ENCODE results near the gene C19orf12.
A peak's percentile ranks its signal among the peaks of the same experiment; 100 is the strongest.
"Not testable (repeated sequence)": the region's sequence is repeated elsewhere in the genome, so short reads cannot be mapped to it uniquely, and the experiment has no call there.

Gene C19orf12

DNA sequence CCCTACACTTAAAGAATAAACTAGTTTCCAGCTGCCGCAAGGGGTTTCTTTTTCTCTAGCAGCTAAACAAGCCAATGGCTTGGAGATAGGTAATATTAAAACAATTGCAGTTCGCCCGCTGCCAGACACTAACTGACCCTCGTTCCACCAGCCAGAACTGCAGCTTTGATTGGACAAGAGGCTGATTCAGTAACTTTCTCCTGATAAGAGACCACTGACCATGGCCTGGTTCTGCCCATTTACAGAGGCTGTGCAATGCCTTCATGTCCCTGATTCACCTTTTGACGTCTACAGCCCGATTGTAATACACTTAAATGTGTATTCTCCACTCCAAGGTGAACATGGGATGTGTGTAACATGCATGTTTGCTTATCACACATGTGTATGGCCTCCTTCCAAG is 12.8 kb upstream of the C19orf12 start:
- DNase-seq, result no peak

DNA sequence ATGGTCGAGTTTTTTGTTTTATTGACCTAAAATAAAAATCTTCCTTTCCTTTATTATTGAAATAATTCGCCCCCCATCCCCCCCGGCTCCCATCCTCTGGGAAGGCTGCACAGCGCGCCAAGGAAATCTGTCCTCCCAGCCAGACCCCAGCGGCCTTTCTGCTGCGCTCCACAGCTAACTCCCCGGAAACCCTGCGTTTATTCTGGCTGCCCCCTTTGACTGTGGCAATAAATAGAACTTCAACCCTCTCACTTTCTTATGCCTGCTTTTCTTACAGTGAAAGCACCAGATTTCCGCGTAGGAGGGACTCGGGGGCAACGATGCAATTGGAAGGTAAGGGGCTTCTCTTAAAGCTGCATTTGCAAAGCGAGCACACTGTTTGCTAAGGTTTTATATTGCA is 9.7 kb upstream of the C19orf12 start:
- no peak for DNase-seq

DNA sequence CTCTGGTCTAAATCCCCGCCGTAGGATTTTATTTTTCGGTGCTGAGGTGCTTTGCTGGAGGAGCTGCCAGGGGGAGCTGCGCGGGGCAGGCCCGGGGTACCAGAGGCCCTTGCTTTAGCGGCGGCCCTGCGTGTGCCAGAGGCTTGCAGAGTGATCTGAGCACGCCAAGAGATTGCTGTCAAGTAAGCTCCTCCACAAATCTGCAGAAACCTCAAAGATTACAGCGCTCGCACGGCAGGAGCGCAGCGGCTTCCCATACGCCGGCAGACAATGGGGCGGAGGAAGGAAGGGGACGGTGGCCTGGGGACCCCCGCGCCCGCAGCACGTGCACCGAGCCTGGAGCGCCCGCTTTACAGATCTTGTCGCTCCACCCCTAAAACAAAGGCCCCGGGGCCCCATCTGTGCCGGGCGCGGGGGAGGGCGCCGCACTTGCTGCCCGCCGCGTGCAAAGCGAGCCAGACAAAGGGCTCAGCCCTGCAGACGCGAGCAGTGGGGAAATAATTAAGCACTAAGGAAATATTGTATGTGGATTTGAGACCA is 9.1 kb upstream of the C19orf12 start:
- DNase-seq, result peak; percentile 11

- no peak for DNase-seq
Measured at GRCh38 chr19:29717051-29717450, 2.0 kb upstream of the C19orf12 start.

GRCh38 chr19:29715701-29716581 is 880 bp upstream of the C19orf12 start:
- no peak for DNase-seq

DNA sequence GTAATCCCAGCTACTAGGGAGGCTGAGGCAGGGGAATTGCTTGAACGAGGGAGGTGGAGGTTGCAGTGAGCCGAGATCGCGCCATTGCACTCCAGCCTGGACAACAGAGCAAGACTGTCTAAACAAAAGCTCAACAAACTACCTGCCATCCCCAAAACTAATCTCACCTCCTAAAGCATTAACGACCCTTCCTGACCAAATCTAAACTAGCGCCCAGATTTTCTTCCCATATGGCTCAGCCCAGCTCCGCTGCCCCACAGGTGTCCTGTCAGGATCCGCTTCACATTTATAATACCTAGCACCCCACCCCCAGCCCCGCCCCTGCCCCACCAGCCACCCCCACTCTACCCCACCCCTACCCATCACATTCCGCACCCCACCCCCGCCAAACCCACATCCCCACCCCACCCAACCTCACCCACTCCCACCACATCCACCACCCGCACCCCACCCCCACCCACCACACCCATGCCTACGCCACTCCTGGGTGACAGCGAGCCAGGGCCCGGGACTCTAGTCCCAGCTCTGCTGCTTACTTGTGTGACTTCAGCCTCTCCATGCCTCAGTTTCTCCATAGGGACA is 599 bp downstream of the C19orf12 start:
- no peak for DNase-seq

DNA sequence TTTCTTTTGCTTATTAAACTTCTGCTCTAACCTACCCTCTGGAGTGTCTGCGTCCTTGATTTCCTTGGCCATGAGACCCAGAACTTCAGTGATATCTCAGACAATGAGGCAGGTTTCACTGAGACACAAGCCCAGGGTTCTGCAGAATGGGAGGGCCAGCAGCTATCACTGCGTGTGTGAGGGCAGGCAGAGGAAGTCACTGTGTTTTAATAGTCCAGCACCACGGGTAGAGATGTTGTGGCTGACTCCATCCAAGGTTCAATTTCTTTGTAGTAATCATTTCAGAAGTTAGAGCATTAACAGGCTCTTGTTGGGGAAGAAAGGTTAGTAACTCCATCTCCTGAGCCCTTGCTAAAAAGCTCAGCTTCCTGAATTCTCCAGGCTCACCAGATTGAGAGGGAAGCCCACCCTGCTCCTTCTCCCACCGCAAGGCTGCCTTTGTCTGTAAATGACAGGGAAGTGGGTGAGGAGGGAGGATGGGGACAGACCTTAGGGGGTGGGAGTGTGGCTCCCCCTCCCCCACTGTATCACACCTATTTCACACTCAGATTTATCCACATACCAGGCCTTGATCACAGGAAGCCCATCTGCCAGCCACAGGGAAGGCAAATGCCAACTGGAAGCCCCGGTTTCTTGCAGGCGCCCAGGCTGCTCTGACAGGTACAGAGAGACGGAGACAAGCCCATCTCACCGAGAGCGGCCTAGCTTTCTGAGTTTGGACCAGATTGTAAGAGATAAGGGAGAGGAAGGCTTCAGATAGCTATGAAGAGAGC is 2.1 kb downstream of the C19orf12 start:
- DNase-seq, result no peak

DNA sequence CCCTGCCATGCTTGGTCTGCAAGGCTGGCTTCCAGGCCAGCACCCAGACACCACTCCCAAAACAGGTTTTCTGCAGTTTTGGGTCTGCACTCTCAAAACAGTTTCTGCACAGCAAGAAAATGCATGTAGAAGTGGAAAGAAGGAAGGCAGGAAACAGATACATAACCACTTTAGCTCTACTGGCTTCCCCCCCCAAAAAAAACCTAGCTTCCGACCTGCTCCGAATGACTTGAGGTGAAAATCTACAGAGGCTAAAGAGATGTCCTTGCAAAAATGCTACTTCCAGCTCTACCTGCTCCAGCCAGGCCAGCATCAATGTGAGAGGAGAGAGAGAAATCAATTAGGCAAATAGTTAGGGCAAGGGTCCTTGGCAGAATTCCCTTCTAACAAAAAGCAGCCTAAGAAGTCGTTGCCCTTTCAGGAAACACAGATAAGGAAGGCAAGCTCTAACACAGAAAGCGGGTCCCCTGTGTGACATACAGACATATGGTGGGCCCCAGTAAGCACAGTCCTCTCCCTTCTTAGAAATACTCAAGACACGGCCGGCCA is 3.4 kb downstream of the C19orf12 start:
- no peak for DNase-seq

GRCh38 chr19:29709440-29709798 is 5.6 kb downstream of the C19orf12 start:
- DNase-seq, result not testable (repeated sequence)

- no peak for DNase-seq
Measured at GRCh38 chr19:29708554-29709439, 6.3 kb downstream of the C19orf12 start.

GRCh38 chr19:29706635-29707034 is 8.4 kb downstream of the C19orf12 start:
- DNase-seq, result no peak

DNA sequence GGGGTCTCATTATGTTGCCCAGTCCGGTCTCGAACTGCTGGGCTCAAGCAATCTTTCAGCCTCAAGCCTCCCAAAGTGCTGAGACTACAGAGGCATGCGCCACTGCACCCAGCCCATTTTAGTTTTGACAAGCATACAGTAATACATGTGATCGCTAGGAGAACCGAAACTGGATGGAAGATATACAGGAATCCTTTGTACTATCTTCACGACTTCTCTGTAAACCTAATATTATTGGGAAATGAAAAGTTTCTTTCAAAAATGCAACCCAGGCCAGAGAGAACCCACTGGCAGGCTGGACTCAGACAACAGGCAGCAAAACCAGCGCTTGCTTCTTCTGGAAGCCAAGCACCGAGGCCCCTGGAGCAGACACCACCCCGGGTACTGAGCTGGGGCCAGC is 9.4 kb downstream of the C19orf12 start:
- DNase-seq, result no peak

GRCh38 chr19:29704562-29705558 is 10.2 kb downstream of the C19orf12 start:
- no peak for DNase-seq

DNA sequence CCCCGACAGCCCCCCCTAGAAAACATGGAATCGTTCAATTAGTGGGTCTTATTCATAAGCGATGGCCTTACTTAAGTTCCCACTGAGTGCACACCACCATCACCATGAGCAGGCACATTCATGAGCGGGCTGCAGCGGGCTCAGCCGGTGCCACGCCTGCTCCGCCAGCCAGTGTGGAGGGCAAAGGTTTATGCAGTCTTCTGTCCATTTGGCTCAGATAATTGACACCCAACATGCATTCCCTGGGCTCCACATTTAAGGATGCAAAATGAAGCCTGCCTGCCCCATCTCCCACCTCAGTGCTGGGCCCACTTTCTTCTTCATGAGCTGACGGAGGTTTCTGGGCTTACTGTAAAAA is 12.1 kb downstream of the C19orf12 start:
- DNase-seq, result no peak

DNA sequence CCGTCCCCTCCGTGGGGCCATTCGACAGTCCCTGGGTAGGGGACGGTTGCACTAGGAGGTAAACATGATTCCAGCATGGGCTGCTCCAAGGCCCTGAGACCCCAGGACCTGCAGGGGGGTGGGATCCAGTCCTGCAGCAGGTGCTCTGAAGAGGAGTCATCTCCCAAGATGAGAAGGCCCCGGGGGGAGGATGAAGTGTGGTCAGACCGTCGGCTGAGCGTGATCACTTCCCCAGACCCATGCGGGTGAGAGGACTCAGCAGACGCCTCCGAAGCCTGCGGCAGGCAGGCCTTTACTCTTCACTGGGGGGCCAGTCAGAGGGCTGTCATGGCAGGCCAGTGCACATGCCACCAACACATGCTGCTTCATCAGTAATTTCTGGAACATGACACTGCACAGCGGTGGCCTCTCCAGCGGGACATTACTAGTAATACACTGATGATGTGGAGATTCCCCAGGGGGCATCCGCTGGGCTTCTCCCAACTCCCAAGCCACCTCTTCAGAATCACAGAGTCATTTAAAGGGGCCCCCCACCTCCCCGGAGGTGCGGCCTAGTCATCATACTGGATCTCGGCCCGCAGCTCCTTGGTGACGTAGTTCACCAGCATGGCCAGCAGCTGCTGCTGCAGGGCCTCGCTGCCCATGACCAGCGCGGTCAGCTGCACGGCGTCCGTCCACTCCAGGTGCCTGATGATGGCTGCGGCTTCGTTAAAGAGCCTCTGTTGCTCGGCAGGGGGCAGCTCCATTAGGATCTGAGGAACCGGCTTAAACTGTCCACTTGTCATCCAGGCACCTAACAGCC is 12.7 kb downstream of the C19orf12 start:
- no peak for DNase-seq

GRCh38 chr19:29700498-29700897 is 14.6 kb downstream of the C19orf12 start:
- no peak for DNase-seq

DNA sequence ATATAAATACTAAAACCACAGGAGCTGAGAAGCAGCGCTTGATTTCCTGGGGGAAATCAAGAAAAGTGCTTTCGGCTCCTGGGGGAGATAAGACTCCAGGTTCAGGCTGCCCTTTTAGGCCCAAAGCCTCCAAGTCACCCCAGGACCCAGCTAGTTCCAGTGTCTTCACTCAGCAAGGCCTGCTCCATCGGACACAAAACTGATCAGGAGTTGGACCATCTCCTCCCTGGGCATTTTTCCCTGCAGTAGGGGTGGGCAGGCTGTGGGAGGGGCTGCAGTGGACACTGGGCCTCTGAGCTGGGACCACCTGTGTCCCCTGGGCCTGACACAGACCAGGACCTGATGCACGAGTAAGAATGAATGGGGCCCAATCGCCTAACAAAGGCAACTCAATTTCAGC is 15.2 kb downstream of the C19orf12 start:
- DNase-seq, result no peak

- DNase-seq, result no peak
Measured at GRCh38 chr19:29697523-29698261, 17.4 kb downstream of the C19orf12 start.

DNA sequence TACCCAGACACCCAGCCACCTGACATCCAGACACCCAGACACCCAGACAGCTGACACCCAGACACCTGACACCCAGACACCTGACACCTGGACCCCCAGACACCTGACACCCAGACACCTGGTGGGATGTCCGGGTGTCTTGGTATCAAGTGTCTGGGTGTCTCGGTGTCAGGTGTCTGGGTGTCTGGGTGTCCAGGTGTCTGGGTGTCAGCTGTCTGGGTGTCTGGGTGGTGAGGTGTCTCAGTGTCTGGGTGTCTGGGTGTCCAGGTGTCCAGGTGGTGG is 18.6 kb downstream of the C19orf12 start:
- DNase-seq, result no peak

Measured in fibroblast of upper back skin (primary cell).